Endometrium (tissue), 2 donors: ENCODE results near the gene USP44.

Source experiments
- FAIRE-seq: peaks from 2 replicates; lab custom pipeline; 2012; peaks lifted over from hg19 to GRCh38; lab: Jason Lieb, UNC
- donor health status: control.
- donor health status: control.

USP44 gene

GRCh38 chr12:95548056-95548538 is 3.2 kb downstream of the USP44 start:
- no peak for FAIRE-seq

GRCh38 chr12:95547522-95548055 is 3.7 kb downstream of the USP44 start:
- FAIRE-seq, result no peak

- no peak for FAIRE-seq
These were observed 4.8 kb downstream of the USP44 start for GRCh38 chr12:95546491-95546813.

DNA sequence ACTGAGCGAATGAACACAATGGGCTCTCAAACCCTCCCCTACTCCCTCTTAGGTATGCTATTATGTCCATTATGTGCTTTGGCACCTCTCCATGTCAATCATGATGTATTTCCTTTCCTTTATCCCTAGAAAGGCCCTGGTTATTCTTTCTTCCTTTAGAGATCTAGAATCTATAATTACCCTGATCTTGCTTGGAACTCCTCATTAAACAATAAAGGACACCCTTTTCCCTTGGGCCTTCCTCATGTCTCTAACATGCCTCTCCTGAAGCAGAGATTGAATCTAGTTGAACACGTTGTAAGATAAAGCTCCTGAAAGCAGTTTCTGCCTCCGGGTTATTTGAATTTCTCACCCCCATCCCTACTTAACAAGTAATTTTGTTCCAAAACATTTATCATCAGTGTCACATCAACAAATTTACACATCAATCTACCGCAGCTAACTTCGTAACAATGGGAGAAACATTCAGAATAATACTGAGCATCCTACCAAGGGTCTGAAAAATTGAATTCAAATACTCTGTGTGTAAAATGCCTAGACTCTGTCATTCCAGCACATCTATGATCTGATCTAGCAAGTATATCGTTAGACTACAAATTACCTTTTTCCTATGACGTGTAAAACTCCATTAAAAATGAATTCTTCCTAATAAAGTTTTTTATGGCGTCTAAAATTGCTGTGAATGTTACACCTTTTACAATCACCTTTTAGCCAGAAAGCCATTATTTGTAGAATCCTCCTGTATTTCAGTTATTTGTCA is 5.4 kb downstream of the USP44 start:
- FAIRE-seq, result no peak

DNA sequence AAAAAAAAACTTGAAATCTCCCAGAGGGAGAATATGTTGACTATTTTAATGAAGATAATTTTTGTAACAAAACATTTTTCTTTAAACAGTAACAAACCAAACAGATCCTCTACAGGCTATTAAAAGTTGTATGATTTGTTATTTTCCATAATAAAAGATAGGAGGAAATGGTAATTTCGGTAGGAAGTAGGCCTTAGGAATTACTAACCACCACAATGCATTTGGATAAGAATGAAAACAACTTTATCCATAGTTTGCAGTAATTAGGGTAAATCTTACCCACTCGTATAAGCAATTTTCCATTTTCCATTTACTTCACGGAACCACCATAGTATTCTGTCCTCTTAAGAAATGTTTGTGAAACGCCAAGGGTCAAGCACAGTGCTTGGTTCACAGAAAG is 6.0 kb downstream of the USP44 start:
- no peak for FAIRE-seq

DNA sequence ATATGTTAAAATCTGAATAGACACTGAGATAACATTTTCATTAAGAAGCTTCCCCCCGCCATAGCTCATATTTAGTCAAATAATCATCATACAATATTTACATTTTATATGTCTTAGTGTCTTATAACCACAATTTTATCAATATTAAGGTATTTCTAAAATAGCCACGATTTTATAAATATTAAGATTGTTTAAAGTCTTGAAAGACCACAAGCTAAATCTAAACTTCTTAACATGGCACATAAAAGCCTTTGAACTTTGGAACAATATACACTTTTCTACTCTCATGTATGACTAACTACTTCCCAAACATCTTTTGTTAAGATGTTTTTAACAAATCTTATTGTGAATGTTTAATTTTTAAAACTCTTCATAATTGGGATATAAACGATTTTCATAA is 6.5 kb downstream of the USP44 start:
- peak; percentile 45 for FAIRE-seq

- FAIRE-seq, result no peak
These were observed 8.0 kb downstream of the USP44 start for GRCh38 chr12:95543305-95543704.

DNA sequence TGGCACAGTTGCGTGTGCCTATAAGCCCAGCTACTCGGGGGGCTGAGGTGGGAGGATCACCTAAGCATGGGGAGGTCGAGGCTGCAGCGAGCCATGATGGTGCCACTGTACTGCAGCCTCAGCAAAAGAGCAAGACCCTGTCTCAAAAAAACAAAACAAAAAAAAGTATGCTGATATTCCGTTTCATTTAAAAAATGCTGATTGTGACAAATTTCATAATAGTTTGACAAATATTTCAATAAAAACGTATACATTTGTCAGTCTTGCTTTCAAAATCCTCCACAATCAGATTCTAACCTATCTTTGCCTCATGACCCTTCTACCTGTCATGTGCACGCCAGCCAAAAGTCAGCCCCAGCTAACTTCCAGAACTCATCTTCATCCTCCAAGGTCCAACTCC is 9.8 kb downstream of the USP44 start:
- no peak for FAIRE-seq

DNA sequence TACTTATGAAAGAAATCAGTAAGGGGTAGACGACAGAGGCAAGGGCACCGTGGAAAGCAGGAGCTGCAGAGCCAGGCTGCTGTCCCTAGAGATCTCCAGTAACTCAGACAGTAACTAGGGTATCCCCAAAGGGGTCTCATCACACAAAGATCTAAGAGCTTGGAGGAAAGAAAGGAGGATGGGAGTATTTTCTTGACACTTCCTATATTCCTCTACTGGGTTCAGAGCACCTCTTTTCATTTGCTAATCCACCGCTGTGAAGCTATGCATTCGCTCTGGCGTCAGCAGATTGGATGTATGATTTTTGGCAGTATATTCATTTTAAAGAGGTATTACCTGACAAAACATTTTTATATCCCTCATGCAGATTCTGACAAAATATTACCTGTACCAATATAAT is 12.6 kb downstream of the USP44 start:
- no peak for FAIRE-seq

GRCh38 chr12:95538006-95538405 is 13.3 kb downstream of the USP44 start:
- no peak for FAIRE-seq

DNA sequence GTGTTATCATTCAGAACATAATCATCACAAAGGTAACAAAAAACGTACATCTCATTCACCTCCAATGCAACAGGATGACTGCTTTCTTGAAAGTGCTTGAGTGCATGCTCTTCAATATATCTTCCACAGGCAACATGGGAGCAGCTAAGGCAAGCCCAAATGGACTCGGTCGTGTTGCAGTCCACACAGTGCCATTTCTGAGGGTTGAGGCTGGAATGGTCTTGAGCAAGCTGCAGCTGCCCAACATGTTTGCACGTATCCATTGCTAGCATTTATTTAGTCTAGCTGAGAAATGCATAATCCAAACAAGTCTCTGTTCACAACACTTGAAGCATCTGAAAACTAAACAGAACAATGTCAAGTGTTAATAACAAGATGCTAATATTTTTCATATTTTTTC is 17.3 kb downstream of the USP44 start:
- FAIRE-seq, result no peak

GRCh38 chr12:95532851-95533250 is 18.4 kb downstream of the USP44 start:
- FAIRE-seq, result no peak

DNA sequence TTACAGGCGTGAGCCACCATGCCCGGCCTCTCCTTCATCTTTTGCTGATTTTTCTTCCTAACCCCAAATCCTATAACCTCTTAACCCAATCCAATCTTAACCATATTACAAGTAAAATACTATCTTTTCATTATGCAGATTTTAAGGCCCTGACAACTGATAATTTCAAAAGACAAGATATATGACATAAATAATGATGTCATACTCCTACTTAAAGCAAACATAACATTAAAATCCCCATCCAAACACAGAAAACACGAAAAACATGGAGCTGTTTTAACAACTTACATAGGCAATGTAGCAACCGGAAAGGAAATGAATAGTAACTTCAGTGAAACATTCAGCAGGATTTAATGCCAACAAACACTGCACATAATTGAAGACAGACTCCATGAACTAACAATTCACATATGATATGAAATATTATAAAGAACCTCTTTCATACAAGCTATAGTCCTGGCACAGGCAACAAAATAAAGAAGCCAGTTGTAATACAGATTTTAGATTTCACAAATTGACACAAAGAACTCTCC is 21.5 kb downstream of the USP44 start:
- no peak for FAIRE-seq

- no peak for FAIRE-seq
These were observed 22.8 kb downstream of the USP44 start for GRCh38 chr12:95528431-95528830.

- FAIRE-seq, result no peak
These were observed 28.6 kb downstream of the USP44 start for GRCh38 chr12:95522692-95523091.

DNA sequence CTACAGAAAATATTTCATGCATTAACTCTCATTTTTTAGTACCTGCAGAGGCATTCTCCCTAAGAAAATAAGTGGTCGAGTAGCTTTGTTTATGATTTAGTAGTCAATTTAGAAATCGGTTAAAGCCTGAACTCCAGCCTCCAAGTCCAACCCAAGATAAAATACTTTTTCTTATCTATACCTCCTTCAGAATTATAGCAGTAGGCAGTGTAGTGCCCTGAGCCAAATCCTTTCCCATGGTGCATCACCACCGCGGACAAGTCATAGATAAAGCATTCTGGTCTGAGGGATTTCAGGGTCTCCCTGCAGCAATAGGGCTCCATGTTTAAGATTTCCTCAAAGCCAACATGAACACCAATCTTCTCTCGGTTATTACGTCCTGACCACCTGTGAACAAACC is 30.5 kb downstream of the USP44 start:
- FAIRE-seq, result no peak

DNA sequence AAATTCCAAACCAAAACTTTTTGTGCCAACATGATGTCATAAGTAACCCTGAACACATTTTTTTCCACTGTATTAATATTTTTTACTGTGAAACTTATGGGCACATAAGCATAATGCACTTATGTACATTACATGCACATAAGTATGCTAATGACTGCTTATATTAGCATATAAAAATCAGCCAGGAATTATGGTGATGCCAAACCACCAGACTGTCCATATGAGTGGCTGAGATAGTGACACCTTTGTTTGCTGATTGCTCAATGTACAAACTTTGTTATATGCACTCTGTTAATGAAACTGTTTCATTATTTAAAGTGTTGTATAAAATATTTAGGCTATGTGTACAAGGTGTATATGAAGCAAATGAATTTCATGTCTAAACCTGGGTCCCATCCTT is 32.3 kb downstream of the USP44 start:
- FAIRE-seq, result no peak

GRCh38 chr12:95517246-95517645 is 34.0 kb downstream of the USP44 start:
- peak; percentile 50 for FAIRE-seq

DNA sequence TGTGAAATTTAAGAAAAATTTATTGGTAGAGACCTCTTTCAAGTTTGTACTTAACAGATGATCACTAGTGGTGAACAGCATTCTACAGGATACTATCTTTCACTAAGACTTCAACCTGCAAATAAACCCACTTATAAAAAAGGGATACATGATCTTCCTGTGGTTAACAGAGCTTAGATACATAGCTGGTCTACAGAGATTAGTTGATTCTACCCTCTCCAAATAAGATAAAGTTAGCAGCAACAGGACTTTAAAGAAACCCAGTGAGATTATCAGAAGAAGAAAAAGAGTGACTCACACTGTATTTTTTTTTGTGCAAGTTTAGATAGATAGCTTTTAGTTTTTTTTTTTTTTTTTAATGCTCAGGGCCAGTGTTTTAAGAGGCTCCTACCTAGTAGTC is 34.5 kb downstream of the USP44 start:
- no peak for FAIRE-seq

DNA sequence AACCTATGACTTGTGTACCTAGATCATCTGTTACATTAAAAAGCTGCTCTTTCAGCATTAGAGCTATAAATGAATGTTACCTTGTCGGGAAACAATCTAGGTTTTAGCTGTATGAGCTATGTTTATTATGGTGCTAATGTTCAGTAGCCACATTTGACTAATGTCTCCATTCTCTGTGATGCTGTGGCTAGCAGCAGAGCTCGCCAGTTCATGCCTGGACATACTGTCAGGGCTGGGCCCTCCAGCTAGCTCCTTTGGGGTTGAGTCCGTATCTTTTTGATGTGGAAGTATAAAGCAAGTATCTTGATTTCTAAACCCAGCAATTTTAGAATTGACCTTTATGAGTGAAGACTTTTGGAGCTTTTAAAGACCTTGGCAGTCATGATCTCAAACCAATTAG is 36.1 kb downstream of the USP44 start:
- no peak for FAIRE-seq

DNA sequence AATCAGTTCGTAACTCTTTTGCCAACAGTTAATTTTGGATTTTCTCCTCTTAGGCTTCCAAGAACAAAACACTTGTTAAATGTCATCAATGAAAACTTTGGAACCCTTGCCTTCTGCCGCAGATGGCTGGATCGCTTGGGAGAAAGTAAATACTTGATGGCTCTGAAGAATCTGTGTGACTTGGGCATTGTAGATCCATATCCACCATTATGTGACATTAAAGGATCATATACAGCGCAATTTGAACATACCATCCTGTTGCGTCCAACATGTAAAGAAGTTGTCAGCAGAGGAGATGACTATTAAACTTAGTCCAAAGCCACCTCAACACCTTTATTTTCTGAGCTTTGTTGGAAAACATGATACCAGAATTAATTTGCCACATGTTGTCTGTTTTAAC is 37.7 kb downstream of the USP44 start:
- FAIRE-seq, result no peak

DNA sequence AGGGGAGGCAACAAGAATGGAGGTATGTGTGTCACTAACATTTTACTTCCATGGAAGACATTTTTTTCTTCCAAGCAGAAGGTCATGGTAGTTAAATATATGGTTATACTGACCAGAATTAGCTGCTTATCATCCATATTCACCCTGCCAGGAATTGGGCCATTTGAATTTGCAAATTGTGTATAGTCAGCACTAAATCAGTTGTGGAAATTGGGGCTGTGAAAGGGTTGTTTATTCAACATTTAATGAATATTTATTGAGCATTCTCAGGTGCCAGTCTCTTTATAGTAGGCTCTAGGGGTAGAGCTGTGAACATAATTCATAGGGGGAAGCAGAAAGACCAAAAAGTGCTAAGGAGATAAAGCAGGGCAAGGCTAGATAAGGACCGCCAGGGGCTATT is 39.3 kb downstream of the USP44 start:
- FAIRE-seq, result no peak

GRCh38 chr12:95509300-95509699 is 42.0 kb downstream of the USP44 start:
- no peak for FAIRE-seq
